IPS DF 19.7 (cell line): ENCODE data around the gene OAF.
"Not testable (repeated sequence)": the region's sequence is repeated elsewhere in the genome, so short reads cannot be mapped to it uniquely, and the experiment has no call there.

Experiments
- DNase-seq: peaks from one replicate; pipeline ENCODE4 v3.0.0-alpha.2; 2013; ENCODE audit warnings: low read depth, low spot score

Gene OAF

GRCh38 chr11:120270386-120270785 is 59.6 kb downstream of the OAF start:
- no peak for DNase-seq

DNA sequence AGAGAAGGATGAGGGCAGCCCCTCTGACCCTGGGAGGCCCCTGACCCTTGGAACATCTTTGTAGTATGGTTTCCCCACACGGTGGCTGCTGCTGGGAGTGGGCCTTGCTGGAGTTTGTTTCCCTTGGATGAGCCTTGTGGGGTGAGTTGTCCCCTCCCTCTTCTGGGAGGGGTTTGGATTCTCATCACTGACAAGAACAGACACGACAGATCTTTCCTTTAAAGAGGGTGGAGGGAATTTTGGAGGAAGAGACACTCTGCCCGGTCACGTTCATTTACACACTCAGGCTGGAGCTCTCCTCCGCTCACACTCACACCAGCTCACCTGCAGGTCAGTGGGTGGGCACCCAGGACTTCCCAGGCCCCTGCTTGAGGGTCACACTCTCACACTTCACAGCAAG is 60.8 kb downstream of the OAF start:
- DNase-seq, result no peak

DNA sequence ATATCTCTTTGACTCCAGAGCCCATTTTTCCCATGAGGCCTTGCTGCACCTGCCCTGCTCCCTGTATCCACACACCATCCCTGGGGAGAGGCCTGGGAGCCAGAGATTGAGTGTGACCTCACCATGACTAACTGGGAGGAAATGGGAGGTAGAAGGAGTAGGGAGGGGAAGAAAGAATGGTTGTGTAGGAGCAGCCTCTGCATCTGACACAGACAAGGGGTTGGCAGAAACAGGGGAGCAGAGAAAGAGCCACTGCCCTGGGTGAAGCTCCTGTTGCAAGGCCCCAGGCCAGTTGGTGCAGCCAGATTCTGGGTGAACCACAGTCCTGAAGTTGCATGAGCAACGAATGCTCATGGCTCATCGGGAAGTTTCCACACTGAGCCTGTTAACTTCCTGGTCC is 61.5 kb downstream of the OAF start:
- no peak for DNase-seq

DNA sequence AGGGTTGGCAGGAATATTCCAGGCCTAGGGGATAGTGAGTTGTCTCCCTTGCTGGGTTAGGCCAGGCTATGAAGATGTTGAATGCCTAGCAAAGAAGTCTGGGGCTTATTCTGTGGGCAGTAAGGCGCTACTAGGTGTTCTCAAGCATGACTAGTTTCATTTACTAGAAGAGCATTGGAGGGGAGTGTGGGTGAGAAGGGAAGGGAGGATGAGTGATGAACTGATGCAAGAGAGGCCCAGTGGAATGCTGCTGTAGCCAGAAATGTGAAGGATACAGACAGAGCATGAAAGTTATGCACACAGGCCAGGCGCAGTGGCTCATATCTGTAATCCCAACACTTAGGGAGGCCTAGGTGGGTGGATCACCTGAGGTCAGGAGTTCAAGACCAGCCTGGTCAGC is 62.6 kb downstream of the OAF start:
- DNase-seq, result no peak

DNA sequence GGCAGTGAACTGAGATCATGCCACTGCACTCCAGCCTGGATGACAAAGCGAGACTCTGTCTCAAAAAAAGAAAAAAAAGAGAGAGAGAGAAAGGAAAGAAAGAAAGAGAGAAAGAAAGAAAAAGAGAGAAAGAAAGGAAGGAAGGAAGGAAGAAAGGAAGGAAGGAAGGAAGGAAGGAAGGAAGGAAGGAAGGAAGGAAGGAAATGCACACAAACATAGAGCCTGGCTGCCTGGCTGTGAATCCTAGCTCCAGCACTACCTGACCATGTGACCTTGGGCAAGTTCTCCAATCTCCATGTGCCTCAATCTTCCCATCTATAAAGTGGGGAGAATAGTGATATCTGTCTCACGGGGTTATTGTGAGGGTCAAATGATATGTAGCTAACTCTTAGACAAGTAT is 63.1 kb downstream of the OAF start:
- not testable (repeated sequence) for DNase-seq

DNA sequence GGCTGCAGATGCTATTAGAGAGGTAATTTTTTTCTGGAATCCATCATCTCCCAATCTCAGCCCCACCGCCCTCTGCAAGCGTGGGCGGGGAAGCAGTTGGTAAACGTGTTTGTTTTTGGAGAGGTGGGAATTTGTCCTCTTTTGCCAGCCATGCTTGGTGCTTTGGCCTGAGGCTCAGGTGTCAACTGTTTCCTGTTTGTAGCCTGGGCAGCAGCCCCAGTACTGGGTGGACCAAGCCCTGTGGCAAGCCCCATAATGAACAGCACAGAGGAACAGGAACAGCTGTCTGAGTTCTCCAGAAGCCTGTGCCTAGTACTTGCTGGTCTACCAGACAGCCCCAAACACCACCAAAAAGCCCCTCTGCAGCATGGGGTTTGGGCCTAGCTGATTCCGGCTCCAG is 68.7 kb downstream of the OAF start:
- DNase-seq, result no peak
